GM19328 (cell line): Measurements from ENCODE around the gene CHCHD3.
"Not testable (repeated sequence)": the region's sequence is repeated elsewhere in the genome, so short reads cannot be mapped to it uniquely, and the experiment has no call there.

Source experiments
- ATAC-seq: cut with Tn5 transposase; IDR thresholded peaks from one replicate; pipeline ENCODE4 v1.9.1; 2021; ENCODE audit warnings: mild to moderate bottlenecking, moderate library complexity; ENCODE audit not compliant: unreplicated experiment

CHCHD3 gene

DNA sequence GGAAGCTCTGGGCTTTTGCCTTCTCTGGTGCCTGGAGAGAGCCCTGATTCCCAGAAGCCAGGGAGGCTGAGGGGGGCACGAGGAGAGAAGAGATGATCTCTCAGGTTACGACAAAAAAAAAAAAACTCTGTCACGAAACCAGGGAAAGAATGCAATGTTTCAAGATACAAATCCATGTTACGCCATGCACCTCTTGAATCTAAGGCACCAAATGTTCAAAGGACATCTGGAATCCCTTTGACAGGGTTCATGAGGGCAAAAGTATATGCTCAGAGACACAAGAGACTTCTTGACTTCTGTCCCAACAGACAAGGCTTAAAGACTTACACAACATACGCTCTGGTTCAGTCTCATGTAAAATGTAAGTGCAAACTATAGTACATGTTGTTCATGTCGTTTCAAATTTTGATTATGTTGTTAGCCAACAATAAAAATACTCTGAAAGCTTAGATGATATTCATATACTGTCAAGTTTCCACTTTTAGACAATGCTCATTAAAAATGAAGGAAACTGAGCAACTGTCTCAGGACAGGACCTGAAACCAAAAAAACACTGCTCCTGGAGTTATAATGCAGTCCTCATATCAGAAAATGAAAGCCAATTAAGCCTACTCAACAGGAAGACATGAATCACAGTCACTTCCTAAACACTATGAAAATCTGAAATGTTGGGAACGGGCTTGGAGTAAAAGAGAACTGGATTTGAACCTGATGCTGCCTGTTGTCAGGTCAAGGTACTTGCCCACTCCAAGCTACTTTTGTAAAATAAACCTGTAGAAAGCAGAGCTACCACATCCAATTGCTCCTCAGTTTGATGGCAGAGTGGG, 72.3 kb downstream of the CHCHD3 start:
- no peak for ATAC-seq

GRCh38 chr7:133007961-133008360, 73.9 kb downstream of the CHCHD3 start:
- no peak for ATAC-seq

DNA sequence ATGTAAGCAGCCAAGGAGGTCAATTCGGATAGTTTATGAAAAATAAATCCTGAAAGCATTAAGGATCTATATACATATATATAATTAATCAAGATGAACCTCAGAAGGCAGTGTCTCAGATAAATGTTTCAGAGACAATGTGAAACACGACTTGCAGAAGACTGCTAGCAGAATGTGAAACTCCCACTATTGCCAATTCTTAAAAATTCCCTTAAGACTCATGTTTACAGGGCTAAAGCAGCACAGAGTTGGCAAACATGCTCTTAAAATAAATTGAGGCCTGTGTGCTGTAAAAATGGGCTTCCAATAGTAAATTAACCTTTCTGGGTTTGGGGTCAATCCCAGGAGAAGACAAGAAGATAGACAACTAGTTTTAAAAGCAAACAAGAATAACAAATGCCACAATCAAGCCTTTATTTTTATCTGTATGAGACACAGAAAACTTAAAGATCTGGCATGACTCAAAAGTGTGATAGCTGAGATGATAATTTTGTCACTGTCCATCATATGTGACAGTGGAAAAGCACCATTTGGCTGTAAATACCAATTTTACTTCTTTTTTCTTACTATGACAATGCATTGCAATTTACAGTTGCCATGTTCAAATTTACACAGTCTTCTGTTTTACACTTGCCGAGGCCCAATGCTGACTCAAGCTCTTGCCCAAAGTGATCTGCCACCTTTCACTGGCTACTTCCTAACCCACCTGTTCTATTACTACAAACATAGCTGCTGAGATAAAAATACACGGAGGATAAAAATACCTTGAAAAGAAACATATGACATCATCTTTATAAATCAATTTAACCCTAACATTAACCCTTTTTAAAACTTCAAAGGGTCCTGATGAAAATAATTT, 78.6 kb downstream of the CHCHD3 start:
- no peak for ATAC-seq

GRCh38 chr7:133001727-133002126, 80.2 kb downstream of the CHCHD3 start:
- no peak for ATAC-seq

DNA sequence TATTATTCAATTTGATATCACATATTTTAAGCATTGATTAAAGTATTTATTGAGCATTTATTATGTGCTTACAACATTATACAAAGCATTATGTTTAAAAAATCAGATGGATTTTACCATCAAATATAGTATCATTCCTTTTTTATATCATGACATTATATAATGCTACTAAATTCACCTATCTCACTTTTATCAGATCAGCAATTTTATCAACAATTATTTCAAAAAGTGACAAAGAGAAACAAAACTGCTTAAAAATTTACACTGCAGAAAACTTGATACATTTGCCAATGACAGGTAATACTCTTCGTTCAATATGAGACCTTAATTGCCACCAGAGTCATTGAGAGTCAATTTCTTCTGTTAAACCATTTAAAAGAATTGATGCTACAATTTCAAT, 82.0 kb downstream of the CHCHD3 start:
- no peak for ATAC-seq

- no peak for ATAC-seq
Measured at GRCh38 chr7:132998763-132999162, 83.1 kb downstream of the CHCHD3 start.

GRCh38 chr7:132997505-132997904, 84.4 kb downstream of the CHCHD3 start:
- ATAC-seq: no peak

GRCh38 chr7:132996581-132997242, 85.2 kb downstream of the CHCHD3 start:
- ATAC-seq: no peak

DNA sequence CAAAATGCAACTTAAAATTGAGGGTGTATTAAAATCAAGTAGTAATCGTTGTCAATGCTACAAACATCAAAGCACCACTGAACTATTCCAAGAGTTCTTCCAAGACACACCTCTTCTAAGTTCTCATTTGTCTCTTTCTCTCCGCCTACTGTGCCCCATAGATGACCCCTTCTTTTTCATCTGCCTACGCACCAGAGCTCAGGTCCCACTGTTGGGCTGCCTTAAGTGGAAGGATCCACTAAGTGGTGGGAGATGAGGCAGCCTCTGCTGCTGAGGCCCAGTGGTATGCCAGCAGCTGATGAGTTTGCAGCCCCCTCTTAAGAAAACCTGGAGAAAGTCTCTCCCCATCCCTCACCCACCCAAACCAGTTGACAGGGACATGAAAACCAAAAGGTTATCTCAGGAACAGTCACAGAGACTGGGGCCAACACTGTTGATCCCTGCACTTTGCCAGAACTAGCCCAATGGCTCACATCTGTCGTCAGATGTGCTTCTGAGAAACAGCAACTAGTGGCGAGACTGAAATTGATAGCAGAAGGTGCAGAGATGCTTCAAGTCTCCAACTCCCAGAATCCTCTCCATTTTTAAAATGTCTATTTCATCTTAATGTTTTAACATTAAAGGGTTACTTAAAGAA, 88.4 kb downstream of the CHCHD3 start:
- no peak for ATAC-seq

- no peak for ATAC-seq
Measured at GRCh38 chr7:132991615-132992587, 90.0 kb downstream of the CHCHD3 start.

DNA sequence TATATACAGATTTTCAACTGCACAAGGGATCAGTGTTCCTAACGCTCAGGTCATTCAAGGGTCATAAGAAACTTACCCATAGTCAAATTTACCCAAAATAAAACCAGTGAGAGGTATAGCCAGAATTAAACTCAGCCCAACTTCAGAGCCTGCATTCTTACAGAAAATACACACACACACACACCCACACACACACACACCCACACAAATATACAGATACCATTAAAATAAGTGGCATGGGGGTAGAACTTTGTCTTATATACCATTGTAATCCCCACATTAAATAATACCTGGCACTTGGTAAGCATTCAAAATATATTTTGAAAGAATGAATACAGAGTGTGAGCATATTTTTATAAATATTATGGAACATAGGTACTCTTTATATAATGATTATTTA, 93.8 kb downstream of the CHCHD3 start:
- ATAC-seq: no peak

GRCh38 chr7:132980402-132980801, 101.5 kb downstream of the CHCHD3 start:
- no peak for ATAC-seq

GRCh38 chr7:132979524-132979923, 102.4 kb downstream of the CHCHD3 start:
- no peak for ATAC-seq

DNA sequence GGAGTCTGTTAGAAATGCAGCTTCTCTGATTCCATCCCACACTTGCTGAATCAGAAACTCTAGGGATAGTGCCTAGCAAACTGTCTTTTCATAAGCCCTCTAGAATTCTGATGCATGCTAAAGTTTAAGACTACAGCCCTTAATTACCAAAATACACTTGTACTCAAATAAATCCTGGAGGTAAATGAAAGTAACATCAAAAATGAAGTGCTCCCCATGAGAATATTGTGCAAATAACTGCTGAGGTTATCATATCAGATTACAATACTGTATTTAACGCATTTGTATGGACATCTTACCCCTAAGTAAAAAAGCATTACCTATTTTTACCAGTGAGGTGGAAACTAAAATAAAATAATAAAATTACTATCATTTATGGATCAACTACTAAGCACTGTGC, 104.7 kb downstream of the CHCHD3 start:
- no peak for ATAC-seq

- ATAC-seq: no peak
Measured at GRCh38 chr7:132972745-132973144, 109.1 kb downstream of the CHCHD3 start.

DNA sequence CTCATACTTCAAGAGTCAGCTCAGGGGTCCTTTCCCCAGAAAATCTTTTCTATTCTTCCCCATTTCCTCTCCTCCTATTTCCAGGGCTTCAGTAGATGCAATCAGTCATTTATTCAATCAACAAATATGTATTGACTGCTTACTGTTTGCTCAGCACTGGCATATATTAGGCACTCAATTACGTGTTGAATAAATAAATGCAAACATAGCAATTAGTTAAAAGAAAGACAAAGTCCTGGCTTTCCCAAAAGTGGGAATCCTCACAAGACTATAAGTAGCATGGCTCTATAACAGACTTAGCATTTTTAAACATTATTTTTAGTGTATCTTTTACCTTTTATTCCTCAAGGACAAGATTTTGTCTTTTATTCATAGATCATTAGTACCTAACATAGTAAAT, 111.6 kb downstream of the CHCHD3 start:
- ATAC-seq: no peak

GRCh38 chr7:132969520-132969919, 112.4 kb downstream of the CHCHD3 start:
- ATAC-seq: no peak

DNA sequence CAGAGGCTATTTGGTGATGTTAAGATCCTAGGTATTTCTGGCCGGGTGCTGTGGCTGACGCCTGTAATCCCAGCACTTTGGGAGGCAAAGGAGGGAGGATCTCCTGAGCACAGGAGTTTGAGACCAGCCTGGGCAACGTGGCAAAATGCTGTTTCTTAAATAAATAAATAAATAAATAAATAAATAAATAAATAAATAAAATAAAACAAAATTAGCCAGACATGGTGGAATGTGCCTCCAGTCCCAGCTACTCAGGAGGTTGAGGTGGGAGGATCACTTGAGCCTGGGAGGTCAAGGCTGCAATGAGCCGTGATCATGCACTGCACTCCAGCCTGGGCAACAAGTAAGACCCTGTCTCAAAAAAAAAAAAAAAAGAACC, 114.4 kb downstream of the CHCHD3 start:
- ATAC-seq: not testable (repeated sequence)

GRCh38 chr7:132966754-132967469, 115.0 kb downstream of the CHCHD3 start:
- ATAC-seq: no peak
